Stimulated activated CD4-positive, alpha-beta T cell treated with anti-CD3 and anti-CD28 coated beads, Interleukin-1b, Interleukin-23, amount 100 ng/mL, for 1 hour (primary cell): ENCODE data around the gene NCL.
"Not testable (repeated sequence)": the region's sequence is repeated elsewhere in the genome, so short reads cannot be mapped to it uniquely, and the experiment has no call there.

Source experiments
- DNase-seq, 2 donors: peaks; one replicate each; pipeline ENCODE4 v3.0.0-alpha.2; 2020; ENCODE audit warnings: low read depth in 2 of 2

NCL gene

GRCh38 chr2:231467613-231468530 lies 3.6 kb upstream of the NCL start:
- no peak for DNase-seq

GRCh38 chr2:231467016-231467545 lies 2.8 kb upstream of the NCL start:
- no peak for DNase-seq

- peak; percentile 97 to 100 for DNase-seq
Measured at GRCh38 chr2:231464576-231465540, 574 bp upstream of the NCL start.

GRCh38 chr2:231462729-231463465 lies 1.4 kb downstream of the NCL start:
- DNase-seq = no peak

- DNase-seq = no peak
Measured at GRCh38 chr2:231461516-231461971, 2.7 kb downstream of the NCL start.

- DNase-seq = not testable (repeated sequence)
Measured at GRCh38 chr2:231460841-231461240, 3.4 kb downstream of the NCL start.

GRCh38 chr2:231460073-231460835 lies 4.0 kb downstream of the NCL start:
- DNase-seq = no peak

- no peak for DNase-seq
Measured at GRCh38 chr2:231458368-231458767, 5.9 kb downstream of the NCL start.

- DNase-seq = no peak
Measured at GRCh38 chr2:231457101-231457500, 7.2 kb downstream of the NCL start.

- DNase-seq = no peak
Measured at GRCh38 chr2:231456295-231457004, 7.8 kb downstream of the NCL start.

- no peak for DNase-seq
Measured at GRCh38 chr2:231455890-231456289, 8.4 kb downstream of the NCL start.

GRCh38 chr2:231455222-231455621 lies 9.1 kb downstream of the NCL start:
- DNase-seq = no peak

GRCh38 chr2:231454361-231454791 lies 9.9 kb downstream of the NCL start:
- DNase-seq = no peak

GRCh38 chr2:231452799-231453508 lies 11.3 kb downstream of the NCL start:
- DNase-seq = no peak

GRCh38 chr2:231450548-231450989 lies 13.7 kb downstream of the NCL start:
- no peak for DNase-seq

GRCh38 chr2:231449503-231450054 lies 14.7 kb downstream of the NCL start:
- no peak for DNase-seq

GRCh38 chr2:231436957-231437356 lies 27.3 kb downstream of the NCL start:
- no peak for DNase-seq

- DNase-seq = no peak
Measured at GRCh38 chr2:231433990-231434389, 30.3 kb downstream of the NCL start.

- no peak for DNase-seq
Measured at GRCh38 chr2:231431606-231432005, 32.7 kb downstream of the NCL start.
